A549 treated with DMSO at 1 μM for 4 hours (cell line): ENCODE measurements around the gene KRT3. TPM values are rescaled to one million over a fixed set of nuclear protein-coding genes. Genes with fewer than 3 reads are reported as not detected.

Experiments
- total RNA-seq: library from RNA; stranded (reverse); fragments of 200-300 nt; extraction: Qiagen RNA extraction; gene quantifications from 5 replicates; pipeline ENCODE4 v1.2.3, GENCODE V29; 2022; ENCODE audit warnings: low read depth

KRT3 gene
- total RNA-seq: 0.05 to 0.07 TPM (median 0.05 TPM) in 3 of 5 replicates, not detected in the others

DNA sequence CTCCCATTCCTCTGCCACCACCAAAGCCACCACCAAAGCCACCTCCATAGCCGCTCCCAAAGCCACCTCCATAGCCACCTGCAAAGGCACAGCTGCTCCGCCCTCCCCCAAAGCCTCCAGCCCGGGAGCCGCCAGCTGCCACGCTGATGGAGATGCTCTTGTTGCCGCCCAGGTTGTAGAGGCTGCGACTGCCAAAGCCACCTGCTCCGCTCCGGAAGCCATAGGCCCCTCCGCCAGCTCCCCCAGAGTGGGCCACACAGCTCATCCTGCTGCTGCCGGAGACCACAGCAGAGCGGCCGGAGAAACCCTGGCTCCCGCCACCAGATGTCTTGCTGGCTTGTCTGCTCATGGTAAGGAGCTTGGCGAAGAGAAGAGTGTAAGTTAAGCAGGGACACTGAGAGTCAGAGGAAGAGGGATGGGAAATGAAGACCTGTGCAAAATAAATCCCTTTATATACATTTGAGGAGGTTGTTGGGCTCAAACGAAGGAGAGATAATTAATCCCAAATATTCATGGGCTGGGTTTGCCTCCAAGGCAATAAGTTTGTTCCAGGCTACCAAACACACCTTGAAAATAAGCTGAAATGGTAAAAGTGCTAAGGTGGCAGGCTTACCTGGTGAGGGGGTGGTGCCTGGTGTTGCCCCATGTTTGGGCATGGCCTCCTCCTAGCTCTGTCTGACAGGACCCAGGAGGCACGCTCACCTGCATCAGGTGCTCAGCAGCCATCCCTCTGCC lies at the start of gene KRT3:
KRT3 (minus strand) TSS at position 424 of the 735 bp plus-strand sequence; CDS start at position 349, 75 bp downstream.

DNA sequence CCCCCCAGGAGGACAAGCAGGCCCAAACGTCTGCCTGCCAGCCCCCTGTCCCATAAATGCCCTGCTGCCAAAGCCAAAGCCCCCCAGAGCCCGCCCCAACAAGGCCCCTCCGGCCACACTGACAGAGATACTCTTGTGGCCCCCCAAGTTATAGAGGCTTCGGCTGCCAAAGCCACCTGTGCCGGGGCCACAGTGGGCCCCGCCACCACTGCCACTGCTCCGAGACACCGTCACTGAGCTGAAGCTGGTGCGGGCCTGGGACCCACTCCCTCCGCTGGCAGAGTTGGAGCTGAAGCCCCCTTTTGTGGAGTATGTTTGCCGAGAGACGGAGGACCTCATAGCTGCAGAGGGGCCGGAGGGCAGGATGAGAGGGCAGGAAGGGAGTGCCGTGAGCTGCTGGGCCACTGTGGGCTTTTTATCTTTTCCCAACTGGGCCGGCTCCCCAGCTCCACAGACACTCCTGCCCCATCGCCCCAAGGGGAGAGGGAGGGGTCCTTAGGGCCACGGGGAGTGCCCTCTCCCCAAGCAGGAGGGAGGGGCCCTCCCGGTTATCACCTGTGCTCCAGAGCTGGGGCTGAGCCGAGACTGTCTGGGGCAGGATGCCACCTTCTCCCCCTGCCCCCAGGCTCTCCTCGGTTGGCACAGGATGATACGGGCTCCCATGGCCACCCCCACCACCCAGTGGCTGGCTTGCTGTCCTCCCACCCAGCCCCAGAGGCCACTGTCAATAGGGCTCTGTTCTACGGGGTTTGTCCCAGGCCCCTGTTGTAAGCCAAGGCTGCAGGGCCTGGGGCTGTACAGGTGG lies 38.2 kb upstream of the KRT3 start, which contains the start of gene KRT79:
KRT79 (minus strand) TSS at position 390 of the 805 bp plus-strand sequence; CDS start at position 339, 51 bp downstream.

DNA sequence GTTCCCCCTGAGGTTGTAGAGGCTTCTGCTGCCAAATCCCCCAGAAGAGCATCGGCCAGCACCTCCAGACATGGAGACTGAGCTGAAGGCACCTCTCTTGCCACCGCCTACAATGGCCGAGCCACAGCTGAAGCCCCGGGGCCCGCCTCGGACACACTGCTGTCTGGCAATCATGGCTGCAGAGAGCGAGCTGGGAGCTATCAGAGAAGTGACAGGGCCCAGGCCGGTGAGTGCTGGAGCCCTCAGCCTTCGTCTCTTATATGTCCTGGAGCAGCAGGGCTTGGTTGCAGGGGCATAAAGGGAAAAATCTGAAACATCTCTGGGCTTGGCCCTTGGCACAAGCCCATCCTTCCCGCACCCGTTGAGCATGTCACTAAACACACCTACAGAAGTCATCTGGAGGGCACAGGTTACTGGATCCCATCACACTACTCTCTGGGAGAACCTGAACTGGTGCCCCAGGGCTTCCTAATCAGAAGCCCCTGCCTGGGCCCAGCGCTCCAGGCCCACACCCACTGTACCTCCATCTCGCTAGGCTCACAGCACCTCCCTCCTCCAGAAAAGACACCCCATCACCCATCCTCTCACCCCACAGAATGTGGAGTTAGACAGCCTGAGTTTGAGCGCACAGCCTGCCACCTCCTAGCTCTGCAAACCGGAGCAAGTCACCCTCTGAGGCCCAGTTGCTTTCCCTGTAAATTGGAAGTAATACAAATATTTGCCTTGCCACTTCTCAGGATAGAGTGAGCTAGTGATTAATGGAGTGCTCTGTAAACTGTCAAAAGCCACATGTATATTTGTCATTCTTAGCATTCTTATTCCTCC lies 18.2 kb upstream of the KRT3 start, which contains the start of gene KRT4:
KRT4 (minus strand) TSS at position 232 of the 825 bp plus-strand sequence; CDS start at position 174, 58 bp downstream.

DNA sequence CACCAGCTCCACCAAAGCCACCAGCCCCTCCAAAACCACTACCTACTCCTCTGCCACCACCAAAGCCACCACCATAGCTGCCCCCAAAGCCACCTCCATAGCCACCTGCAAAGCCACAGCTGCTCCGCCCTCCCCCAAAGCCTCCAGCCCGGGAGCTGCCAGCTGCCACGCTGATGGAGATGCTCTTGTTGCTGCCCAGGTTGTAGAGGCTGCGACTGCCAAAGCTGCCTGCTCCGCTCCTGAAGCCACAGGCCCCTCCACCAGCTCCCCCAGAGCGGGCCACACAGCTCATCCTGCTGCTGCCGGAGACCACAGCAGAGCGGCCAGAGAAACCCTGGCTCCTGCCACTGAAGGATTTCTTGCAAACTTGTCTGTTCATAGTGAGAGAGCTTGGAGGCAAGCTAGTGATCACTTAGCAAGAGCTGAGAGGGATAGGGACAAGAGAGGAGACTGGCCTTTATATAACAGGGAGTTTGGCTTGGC lies 19.0 kb downstream of the KRT3 start, which contains the start of gene KRT76:
KRT76 (minus strand) TSS at position 433 of the 483 bp plus-strand sequence; CDS start at position 379, 54 bp downstream.

Other genes with a start within 250 kb of the KRT3 start
- gene KRT71, start 243.0 kb downstream of the KRT3 start, total RNA-seq: not detected in 5 replicates
- gene KRT74, start 222.3 kb downstream of the KRT3 start, total RNA-seq: not detected in 5 replicates
- not detected in 5 replicates for gene KRT72, start 194.7 kb downstream of the KRT3 start, total RNA-seq
- gene KRT73, start 177.6 kb downstream of the KRT3 start, total RNA-seq: not detected in 5 replicates
- 0.04 TPM in 1 of 5 replicates, not detected in the others for gene KRT2, start 143.9 kb downstream of the KRT3 start, total RNA-seq
- not detected in 5 replicates for gene KRT1, start 115.7 kb downstream of the KRT3 start, total RNA-seq
- not detected in 5 replicates for gene KRT77, start 92.6 kb downstream of the KRT3 start, total RNA-seq
- gene KRT76, start 18.8 kb downstream of the KRT3 start, total RNA-seq: not detected in 5 replicates
- 2.7 to 4.0 TPM (median 3.3 TPM) in 5 replicates for gene KRT4, start 18.0 kb upstream of the KRT3 start, total RNA-seq
- 0.08 to 0.20 TPM (median 0.10 TPM) in 3 of 5 replicates, not detected in the others for gene KRT79, start 38.2 kb upstream of the KRT3 start, total RNA-seq
- 0.07 to 0.19 TPM (median 0.16 TPM) in 3 of 5 replicates, not detected in the others for gene KRT78, start 52.9 kb upstream of the KRT3 start, total RNA-seq
- 3,152 to 3,514 TPM (median 3,324 TPM) in 5 replicates for gene KRT8, start 109.0 kb upstream of the KRT3 start, total RNA-seq
- gene KRT18, start 153.0 kb upstream of the KRT3 start, total RNA-seq: 2,085 to 2,459 TPM (median 2,349 TPM) in 5 replicates
- gene EIF4B, start 210.3 kb upstream of the KRT3 start, total RNA-seq: 258 to 413 TPM (median 299 TPM) in 5 replicates